GM23248 (cell line): ENCODE results near the gene HLA-DQA1. TPM values are rescaled to one million over a fixed set of nuclear protein-coding genes. Genes with fewer than 3 reads are reported as not detected.
"Not testable (repeated sequence)": the region's sequence is repeated elsewhere in the genome, so short reads cannot be mapped to it uniquely, and the experiment has no call there.

Source experiments
- DNase-seq: peaks from one replicate; pipeline ENCODE4 v3.0.0-alpha.2; 2015
- H2AFZ ChIP-seq: fragments of 200-600 bp; sonication (generic); 2 replicates; pipeline ENCODE4 v1.6.1; 2016; ENCODE audit warnings: antibody characterized with exemption
- H3F3A ChIP-seq: fragments of 200-600 bp; sonication (generic); 2 replicates; pipeline ENCODE4 v1.6.1; 2016; ENCODE audit warnings: mild to moderate bottlenecking, antibody characterized with exemption, mixed run types; ENCODE audit not compliant: insufficient read depth
- H3K27ac ChIP-seq: fragments of 200-600 bp; sonication (generic); 2 replicates; pipeline ENCODE4 v1.5.1; 2016; ENCODE audit warnings: mild to moderate bottlenecking
- H3K27me3 ChIP-seq: fragments of 200-600 bp; sonication (generic); replicated peaks from 2 replicates; pipeline ENCODE4 v1.6.1; 2016; ENCODE audit warnings: mild to moderate bottlenecking; ENCODE audit not compliant: insufficient read depth
- H3K36me3 ChIP-seq: fragments of 200-600 bp; sonication (generic); 2 replicates; pipeline ENCODE4 v1.6.1; 2016; ENCODE audit warnings: low read depth, mild to moderate bottlenecking
- H3K4me1 ChIP-seq: fragments of 200-600 bp; sonication (generic); 2 replicates; pipeline ENCODE4 v1.6.1; 2016; ENCODE audit warnings: mild to moderate bottlenecking; ENCODE audit not compliant: insufficient read depth
- H3K4me2 ChIP-seq: fragments of 200-600 bp; sonication (generic); one replicate; pipeline ENCODE4 v1.6.1; 2016; ENCODE audit warnings: mild to moderate bottlenecking; ENCODE audit not compliant: unreplicated experiment
- H3K4me3 ChIP-seq: fragments of 200-600 bp; sonication (generic); 2 replicates; pipeline ENCODE4 v1.5.1; 2016; ENCODE audit warnings: mild to moderate bottlenecking
- H3K79me2 ChIP-seq: fragments of 200-600 bp; sonication (generic); 2 replicates; pipeline ENCODE4 v1.6.1; 2016; ENCODE audit warnings: mild to moderate bottlenecking; ENCODE audit not compliant: insufficient read depth
- H3K9ac ChIP-seq: fragments of 200-600 bp; sonication (generic); 2 replicates; pipeline ENCODE4 v1.6.1; 2016; ENCODE audit warnings: mild to moderate bottlenecking
- H3K9me2 ChIP-seq: fragments of 200-600 bp; sonication (generic); 2 replicates; pipeline ENCODE4 v1.6.1; 2016; ENCODE audit warnings: mixed run types, mild to moderate bottlenecking, moderate library complexity; ENCODE audit not compliant: insufficient read depth
- H3K9me3 ChIP-seq: fragments of 200-600 bp; sonication (generic); one replicate; pipeline ENCODE4 v1.6.1; 2017; ENCODE audit warnings: low read depth
- H4K20me1 ChIP-seq: fragments of 200-600 bp; sonication (generic); 2 replicates; pipeline ENCODE4 v1.6.0; 2016; ENCODE audit not compliant: insufficient read depth
- EZH2 ChIP-seq: fragments of 200-600 bp; sonication (generic); IDR thresholded peaks from 2 replicates; pipeline ENCODE4 v1.6.1; 2018; ENCODE audit warnings: antibody characterized with exemption, mild to moderate bottlenecking; ENCODE audit not compliant: insufficient read depth, poor library complexity, severe bottlenecking
- EZH2phosphoT487 ChIP-seq: fragments of 200-600 bp; sonication (generic); IDR thresholded peaks from 2 replicates; pipeline ENCODE4 v1.6.1; 2018; ENCODE audit warnings: antibody characterized with exemption, moderate library complexity, mild to moderate bottlenecking, low read depth; ENCODE audit not compliant: insufficient read depth
- WGBS, 2 experiments: methylation state at CpG; one replicate each; pipeline ENCODE4 v1.1.6; 2015 to 2017; ENCODE audit warnings: low lambda C conversion rate in 2 of 2, low coverage in 1 of 2; ENCODE audit errors: missing lambda C conversion rate in 2 of 2; 5-methylcytosine and 5-hydroxymethylcytosine counted together
- in situ Hi-C: fragments of 300-500 bp; cut with MboI; formaldehyde crosslinking; loops from 2 replicates; pipeline ENCODE4 v1.15.0; 2020
- polyA plus RNA-seq: library from polyadenylated mRNA; unstranded; fragments of >200 nt; fragmentation: Nextera tagmentation; extraction: Ambion mirVana; gene quantifications from 2 replicates; pipeline ENCODE4 v1.2.1, GENCODE V29; 2016
- total RNA-seq: library from RNA; depleted of rRNA; stranded (reverse); fragments of >200 nt; shearing (Covaris generic); gene quantifications from 2 replicates; pipeline ENCODE4 v1.2.3, GENCODE V29; 2014

The HLA-DQA1 gene
- total and polyA plus RNA-seq, 2 experiments from 2014 or later, result not detected

DNA sequence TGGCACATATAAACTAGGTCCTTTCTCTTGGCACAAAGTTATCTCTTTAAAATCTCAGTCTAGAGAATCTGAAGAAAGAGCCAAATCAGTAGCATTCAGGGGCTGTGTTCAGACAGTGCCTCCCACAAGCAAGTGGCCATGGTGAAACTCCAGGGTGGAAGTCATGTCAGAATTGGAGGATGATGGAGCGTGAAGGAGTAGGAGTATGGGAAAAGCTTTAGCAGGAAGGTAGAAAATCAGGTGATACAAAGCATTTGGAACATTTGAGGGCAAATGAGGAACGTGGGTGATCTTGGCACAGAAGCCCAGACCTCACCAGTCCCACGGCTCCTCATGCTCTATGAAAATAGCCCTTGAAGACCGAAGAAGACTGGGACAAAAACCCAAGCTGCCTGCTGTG lies 32.0 kb downstream of the HLA-DQA1 start:
- TF ChIP-seq EZH2 (no peak), EZH2phosphoT487 (no peak)
- Histone ChIP-seq H3K4me1 (no peaks in the 10 kb centered on the region), H3K4me2 (no peak overlapping the region), H3K27ac (no peak overlapping the region), H2AFZ (no peak overlapping the region), H3K4me3 (no peak overlapping the region), H3K79me2 (no peaks in the 10 kb centered on the region), H3K9me3 (no peaks in the 10 kb centered on the region), H3K27me3 (peaks cover 7% of the 10 kb centered on the region; the same call in 1 of the 2 replicates), H3K9me2 (no peaks in the 10 kb centered on the region), H3K9ac (no peak overlapping the region), H3K36me3 (no peaks in the 10 kb centered on the region), H4K20me1 (no peaks in the 10 kb centered on the region), H3F3A (no peaks in the 10 kb centered on the region)
- in situ Hi-C loops, result no loop called here
- WGBS, 2 experiments, result 12 to 16% methylated on average over 4 of the region's 4 CpGs
- DNase-seq, result no peak

DNA sequence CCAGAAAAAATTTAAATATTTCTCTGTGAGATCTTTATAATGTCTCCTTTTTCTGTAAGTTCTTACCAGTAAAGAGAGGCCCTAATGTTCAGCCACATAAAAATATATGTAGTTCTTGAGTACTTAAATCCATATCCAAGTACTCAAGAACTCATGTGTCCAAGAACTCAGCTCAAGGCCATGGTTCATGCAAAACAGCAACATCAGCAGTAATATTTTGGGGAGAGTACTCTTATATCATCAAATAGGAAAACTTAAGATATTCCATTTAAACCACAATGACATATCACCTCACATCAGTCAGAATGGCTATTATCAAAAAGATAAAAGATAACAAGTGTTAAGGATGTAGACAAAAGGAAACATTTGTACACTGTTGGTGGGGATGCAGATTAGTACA lies 32.7 kb downstream of the HLA-DQA1 start:
- Histone ChIP-seq H2AFZ (no peak overlapping the region), H3K9me3 (no peaks in the 10 kb centered on the region), H3K9ac (no peak overlapping the region), H3K9me2 (no peaks in the 10 kb centered on the region), H3K27ac (no peak overlapping the region), H3K27me3 (peaks cover 7% of the 10 kb centered on the region; the same call in 1 of the 2 replicates), H3K4me3 (no peak overlapping the region), H3F3A (no peaks in the 10 kb centered on the region), H3K4me2 (no peak overlapping the region), H3K36me3 (no peaks in the 10 kb centered on the region), H4K20me1 (no peaks in the 10 kb centered on the region), H3K79me2 (no peaks in the 10 kb centered on the region), H3K4me1 (no peaks in the 10 kb centered on the region)
- in situ Hi-C loops, result no loop called here
- TF ChIP-seq EZH2phosphoT487 (no peak), EZH2 (no peak)
- no peak for DNase-seq

- H3K4me2 ChIP-seq, in situ Hi-C loops: not testable (repeated sequence)
- 43 to 46% methylated on average over 2 of the region's 2 CpGs for WGBS, 2 experiments
Observed at GRCh38 chr6:32671908-32672307, 34.7 kb downstream of the HLA-DQA1 start.

DNA sequence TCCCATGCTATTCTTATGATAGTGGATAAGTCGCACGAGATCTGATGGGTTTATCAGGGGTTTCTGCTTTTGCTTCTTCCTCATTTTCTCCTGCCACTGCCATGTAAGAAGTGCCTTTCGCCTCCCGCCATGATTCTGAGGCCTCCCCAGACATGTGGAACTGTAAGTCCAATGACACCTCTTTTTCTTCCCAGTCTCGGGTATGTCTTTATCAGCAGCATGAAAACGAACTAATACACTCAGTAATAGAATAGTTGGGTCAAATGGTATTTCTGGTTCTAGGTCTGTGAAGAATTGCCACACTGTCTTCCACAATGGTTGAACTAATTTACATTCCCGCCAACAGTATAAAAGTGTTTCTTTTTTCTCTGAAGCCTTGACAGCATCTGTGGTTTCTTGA lies 36.9 kb downstream of the HLA-DQA1 start:
- DNase-seq, H3K27me3 ChIP-seq: not testable (repeated sequence)
- WGBS, 2 experiments, result 33 to 41% methylated on average over 6 to 7 of the region's 7 CpGs

More at GRCh38 chr6:32671908-32672307, 34.7 kb downstream of the HLA-DQA1 start:
- not testable (repeated sequence) for H3K36me3 ChIP-seq, H3F3A ChIP-seq, H3K9me3 ChIP-seq, H3K79me2 ChIP-seq, H3K4me1 ChIP-seq, H3K9ac ChIP-seq, DNase-seq, H2AFZ ChIP-seq, H4K20me1 ChIP-seq, H3K4me3 ChIP-seq, H3K9me2 ChIP-seq, H3K27ac ChIP-seq, H3K27me3 ChIP-seq

GRCh38 chr6:32679492-32679891 lies 42.3 kb downstream of the HLA-DQA1 start:
- no peaks in the 10 kb centered on the region for H3F3A ChIP-seq
- WGBS, 2 experiments, result 20 to 27% methylated on average over 1 to 3 of the region's 4 CpGs

More for the DNA sequence above, 36.9 kb downstream of the HLA-DQA1 start:
- H3K9me2 ChIP-seq, H2AFZ ChIP-seq, H4K20me1 ChIP-seq, H3K36me3 ChIP-seq, H3K9ac ChIP-seq, in situ Hi-C loops, H3K4me3 ChIP-seq, H3K79me2 ChIP-seq, H3F3A ChIP-seq, H3K27ac ChIP-seq, H3K4me1 ChIP-seq, H3K9me3 ChIP-seq, H3K4me2 ChIP-seq: not testable (repeated sequence)

More at GRCh38 chr6:32679492-32679891, 42.3 kb downstream of the HLA-DQA1 start:
- no peak overlapping the region for H3K4me2 ChIP-seq
- H3K9me3 ChIP-seq, result no peaks in the 10 kb centered on the region
- TF ChIP-seq EZH2phosphoT487 (no peak), EZH2 (no peak)
- H2AFZ ChIP-seq, result no peak overlapping the region
- H3K36me3 ChIP-seq, result no peaks in the 10 kb centered on the region
- in situ Hi-C loops, result no loop called here
- H3K4me1 ChIP-seq, result no peaks in the 10 kb centered on the region
- H3K79me2 ChIP-seq, result no peaks in the 10 kb centered on the region
- DNase-seq, result no peak
- no peak overlapping the region for H3K4me3 ChIP-seq
- H3K27me3 ChIP-seq, result no peaks in the 10 kb centered on the region
- no peak overlapping the region for H3K9ac ChIP-seq
- no peaks in the 10 kb centered on the region for H4K20me1 ChIP-seq
- no peak overlapping the region for H3K27ac ChIP-seq
- no peaks in the 10 kb centered on the region for H3K9me2 ChIP-seq
